Measurements from ENCODE around the gene PURB.
"Not testable (repeated sequence)": the region's sequence is repeated elsewhere in the genome, so short reads cannot be mapped to it uniquely, and the experiment has no call there.

The PURB gene

GRCh38 chr7:44885394-44886317 is at the start of gene PURB:
Gene PURB (minus strand): TSS chr7:44885530. CDS start chr7:44885348, 182 bp downstream.
- DNase-seq (ENCODE audit: extremely low spot score, insufficient read length, low read depth) = peak; percentile 90
- peak; percentile 94 for FAIRE-seq

- no peak for DNase-seq (ENCODE audit: extremely low spot score, insufficient read length, low read depth)
- FAIRE-seq = no peak
Measured at GRCh38 chr7:44935016-44935415, 49.7 kb upstream of the PURB start.

GRCh38 chr7:44934510-44934909 is 49.2 kb upstream of the PURB start:
- FAIRE-seq; DNase-seq (ENCODE audit: extremely low spot score, insufficient read length, low read depth): not testable (repeated sequence)

- DNase-seq (ENCODE audit: extremely low spot score, insufficient read length, low read depth) (no peak), FAIRE-seq (no peak)
Measured at GRCh38 chr7:44930921-44931320, 45.6 kb upstream of the PURB start.

- FAIRE-seq (no peak), DNase-seq (ENCODE audit: extremely low spot score, insufficient read length, low read depth) (no peak)
Measured at GRCh38 chr7:44922351-44922694, 37.0 kb upstream of the PURB start.

GRCh38 chr7:44921607-44922350 is 36.4 kb upstream of the PURB start:
- DNase-seq (ENCODE audit: extremely low spot score, insufficient read length, low read depth) (peak; percentile 61), FAIRE-seq (peak; percentile 79)

GRCh38 chr7:44920119-44920518 is 34.8 kb upstream of the PURB start:
- FAIRE-seq (no peak), DNase-seq (ENCODE audit: extremely low spot score, insufficient read length, low read depth) (no peak)

GRCh38 chr7:44918029-44918428 is 32.7 kb upstream of the PURB start:
- FAIRE-seq (no peak), DNase-seq (ENCODE audit: extremely low spot score, insufficient read length, low read depth) (no peak)

- FAIRE-seq (no peak), DNase-seq (ENCODE audit: extremely low spot score, insufficient read length, low read depth) (no peak)
Measured at GRCh38 chr7:44917465-44917864, 32.1 kb upstream of the PURB start.

- peak; percentile 69 for FAIRE-seq
- peak; percentile 33 for DNase-seq (ENCODE audit: extremely low spot score, insufficient read length, low read depth)
Measured at GRCh38 chr7:44914992-44915607, 29.8 kb upstream of the PURB start.

GRCh38 chr7:44912775-44913347 is 27.5 kb upstream of the PURB start:
- FAIRE-seq = no peak
- no peak for DNase-seq (ENCODE audit: extremely low spot score, insufficient read length, low read depth)

- no peak for FAIRE-seq
- no peak for DNase-seq (ENCODE audit: extremely low spot score, insufficient read length, low read depth)
Measured at GRCh38 chr7:44911911-44912310, 26.6 kb upstream of the PURB start.

- no peak for FAIRE-seq
- no peak for DNase-seq (ENCODE audit: extremely low spot score, insufficient read length, low read depth)
Measured at GRCh38 chr7:44909596-44910389, 24.5 kb upstream of the PURB start.

- peak; percentile 26 for FAIRE-seq
- DNase-seq (ENCODE audit: extremely low spot score, insufficient read length, low read depth) = no peak
Measured at GRCh38 chr7:44906965-44907364, 21.6 kb upstream of the PURB start.

- DNase-seq (ENCODE audit: extremely low spot score, insufficient read length, low read depth) (no peak), FAIRE-seq (no peak)
Measured at GRCh38 chr7:44905002-44905635, 19.8 kb upstream of the PURB start.

- DNase-seq (ENCODE audit: extremely low spot score, insufficient read length, low read depth) = no peak
- FAIRE-seq = no peak
Measured at GRCh38 chr7:44899443-44899842, 14.1 kb upstream of the PURB start.

GRCh38 chr7:44898039-44898438 is 12.7 kb upstream of the PURB start:
- DNase-seq (ENCODE audit: extremely low spot score, insufficient read length, low read depth) = no peak
- no peak for FAIRE-seq

GRCh38 chr7:44897309-44897708 is 12.0 kb upstream of the PURB start:
- FAIRE-seq = no peak
- no peak for DNase-seq (ENCODE audit: extremely low spot score, insufficient read length, low read depth)

GRCh38 chr7:44894888-44895580 is 9.7 kb upstream of the PURB start:
- DNase-seq (ENCODE audit: extremely low spot score, insufficient read length, low read depth) (no peak), FAIRE-seq (no peak)
